Panc1 (cell line): ENCODE results near the gene MED17. TPM values are rescaled to one million over a fixed set of nuclear protein-coding genes. Genes with fewer than 3 reads are reported as not detected.

Experiments used
- ATAC-seq: fragments of 200-7000 bp; cut with Tn5 transposase; 2 replicates; pipeline ENCODE4 v1.9.1; 2020; ENCODE audit warnings: mild to moderate bottlenecking, moderate library complexity
- BruUV-seq: library from RNA; stranded (reverse); fragments of 400-500 nt; replicated peaks from 2 replicates; lab custom pipeline; 2021; lab: Mats Ljungman, UMichigan
- CTCF ChIA-PET: fragments of 300-600 bp; sonication (Branson Sonifier 250); formaldehyde crosslinking; loops from one replicate; lab custom pipeline; 2022; ENCODE audit warnings: antibody characterized with exemption; lab: Charles Lee
- POLR2A ChIA-PET: fragments of 300-600 bp; sonication (Branson Sonifier 250); formaldehyde crosslinking; loops from one replicate; lab custom pipeline; 2022; ENCODE audit warnings: antibody characterized with exemption; lab: Charles Lee
- DNase-seq: peaks from one replicate; pipeline ENCODE4 v3.0.0-alpha.2; 2010; ENCODE audit warnings: low read depth, low spot score
- H3K27ac ChIP-seq: 2 replicates; pipeline ENCODE4 v1.5.1; 2011; ENCODE audit warnings: mild to moderate bottlenecking, low read length, inconsistent platforms
- H3K27me3 ChIP-seq: fragments of 200-500 bp; sonication (Bioruptor generic); 2 replicates; pipeline ENCODE4 v1.6.0; 2014; ENCODE audit warnings: low read length, inconsistent platforms; ENCODE audit not compliant: control insufficient read depth, insufficient read depth
- H3K36me3 ChIP-seq: fragments of 200-500 bp; sonication (Bioruptor generic); 2 replicates; pipeline ENCODE4 v1.5.1; 2014; ENCODE audit warnings: inconsistent platforms, mild to moderate bottlenecking, low read length, moderate library complexity; ENCODE audit not compliant: control insufficient read depth, insufficient read depth
- H3K4me1 ChIP-seq: 2 replicates; pipeline ENCODE4 v1.5.1; 2011; ENCODE audit warnings: inconsistent platforms, mild to moderate bottlenecking, low read length, moderate library complexity; ENCODE audit not compliant: control insufficient read depth, insufficient read depth
- H3K4me3 ChIP-seq, 2 experiments: 2 replicates each; pipeline ENCODE4 v1.5.1; 2011 to 2012; ENCODE audit warnings: low read depth in 2 of 2, low read length in 2 of 2, mild to moderate bottlenecking in 2 of 2, inconsistent platforms in 1 of 2, moderate library complexity in 1 of 2
- H3K9me3 ChIP-seq: fragments of 200-500 bp; sonication (Bioruptor generic); 2 replicates; pipeline ENCODE4 v1.5.1; 2014; ENCODE audit warnings: low read depth, mild to moderate bottlenecking, inconsistent platforms, low read length, moderate library complexity; ENCODE audit not compliant: control insufficient read depth, insufficient read depth
- CTCF ChIP-seq: fragments of 450-650 bp; IDR thresholded peaks from 2 replicates; pipeline ENCODE4 v1.5.1; 2017; ENCODE audit warnings: mild to moderate bottlenecking
- POLR2AphosphoS5 ChIP-seq: IDR thresholded peaks from 2 replicates; pipeline ENCODE4 v1.6.1; 2012; ENCODE audit warnings: mild to moderate bottlenecking, low read depth, low read length, moderate library complexity
- REST ChIP-seq, 2 experiments: IDR thresholded peaks; 2 replicates each; pipeline ENCODE4 v1.6.1; 2011 to 2012; ENCODE audit warnings: low read depth in 2 of 2, control low read depth in 1 of 2, low read length in 1 of 2, mild to moderate bottlenecking in 1 of 2, moderate library complexity in 1 of 2; ENCODE audit not compliant: insufficient read depth in 1 of 2
- SIN3A ChIP-seq: IDR thresholded peaks from 2 replicates; pipeline ENCODE4 v1.6.1; 2012; ENCODE audit warnings: low read depth, mild to moderate bottlenecking, low read length, moderate library complexity, borderline replicate concordance; ENCODE audit not compliant: insufficient read depth
- TCF7L2 ChIP-seq: IDR thresholded peaks from 2 replicates; pipeline ENCODE4 v1.6.1; 2011; ENCODE audit warnings: mild to moderate bottlenecking, low read depth, low read length, inconsistent platforms
- in situ Hi-C: cut with HindIII; loops from 2 replicates; pipeline ENCODE4 v1.10.0; 2016; ENCODE audit warnings: low sequenced_read_pairs, low pct_unique_long_range_greater_than_20kb
- intact Hi-C: fragments of 100-400 bp; cut with micrococcal nuclease; formaldehyde crosslinking; loops from one replicate; pipeline ENCODE4 v1.10.0; 2022; ENCODE audit not compliant: unreplicated experiment
- total RNA-seq: library from RNA; stranded (reverse); gene quantifications from one replicate; pipeline ENCODE4 v1.2.1, GENCODE V29; 2021; ENCODE audit not compliant: unreplicated experiment

The MED17 gene
- total RNA-seq, 1 experiment from 2014 or later: 52.4 TPM

- CTCF ChIA-PET: no interaction called here
Measured at GRCh38 chr11:93735627-93736026, 48.5 kb upstream of the MED17 start.

GRCh38 chr11:93736129-93736528, 48.0 kb upstream of the MED17 start:
- ChIA-PET CTCF (no interaction called here), POLR2A (interaction anchor here (0.6 kb wide), 1 partner anchor 182 kb away, joined by 8 read pairs; no protein-coding TSS in a partner anchor)
- Histone ChIP-seq H3K27me3 (no peaks in the 10 kb centered on the region), H3K4me3 (peak overlapping the region in 1 of 2 experiments; percentile 84; a peak in 1 of 4 replicates), H3K36me3 (peaks cover 92% of the 10 kb centered on the region), H3K27ac (peak overlapping the region; percentile 48; the same call in 1 of the 2 replicates), H3K9me3 (no peaks in the 10 kb centered on the region), H3K4me1 (peaks cover 60% of the 10 kb centered on the region)
- no peak for ATAC-seq
- no TSS peak for BruUV-seq
- TF ChIP-seq CTCF: no peak
- TF ChIP-seq REST (IDR thresholded peaks at IDR 0.05; ENCODE audit: insufficient read depth in 1 of 2, low read depth in 2 of 2, low read length in 1 of 2): no peak
- TF ChIP-seq POLR2AphosphoS5: no peak
- no peak for TF ChIP-seq TCF7L2
- TF ChIP-seq SIN3A: no peak
- no peak for DNase-seq
- in situ Hi-C loops (no loop called here), intact Hi-C loops (no loop called here)

More at GRCh38 chr11:93735627-93736026, 48.5 kb upstream of the MED17 start:
- Histone ChIP-seq H3K36me3 (peaks cover 94% of the 10 kb centered on the region), H3K4me3 (peak overlapping the region in 1 of 2 experiments; percentile 84; a peak in 1 of 4 replicates), H3K27me3 (no peaks in the 10 kb centered on the region), H3K4me1 (peaks cover 63% of the 10 kb centered on the region), H3K9me3 (no peaks in the 10 kb centered on the region), H3K27ac (peak overlapping the region; percentile 48; the same call in 1 of the 2 replicates)
- DNase-seq: no peak
- BruUV-seq: no TSS peak
- intact Hi-C loops (no loop called here), in situ Hi-C loops (no loop called here)
- no peak for ATAC-seq
- TF ChIP-seq TCF7L2: no peak
- TF ChIP-seq POLR2AphosphoS5: peak; percentile 33; the same call in 1 of the 2 replicates
- POLR2A ChIA-PET: no interaction called here

DNA sequence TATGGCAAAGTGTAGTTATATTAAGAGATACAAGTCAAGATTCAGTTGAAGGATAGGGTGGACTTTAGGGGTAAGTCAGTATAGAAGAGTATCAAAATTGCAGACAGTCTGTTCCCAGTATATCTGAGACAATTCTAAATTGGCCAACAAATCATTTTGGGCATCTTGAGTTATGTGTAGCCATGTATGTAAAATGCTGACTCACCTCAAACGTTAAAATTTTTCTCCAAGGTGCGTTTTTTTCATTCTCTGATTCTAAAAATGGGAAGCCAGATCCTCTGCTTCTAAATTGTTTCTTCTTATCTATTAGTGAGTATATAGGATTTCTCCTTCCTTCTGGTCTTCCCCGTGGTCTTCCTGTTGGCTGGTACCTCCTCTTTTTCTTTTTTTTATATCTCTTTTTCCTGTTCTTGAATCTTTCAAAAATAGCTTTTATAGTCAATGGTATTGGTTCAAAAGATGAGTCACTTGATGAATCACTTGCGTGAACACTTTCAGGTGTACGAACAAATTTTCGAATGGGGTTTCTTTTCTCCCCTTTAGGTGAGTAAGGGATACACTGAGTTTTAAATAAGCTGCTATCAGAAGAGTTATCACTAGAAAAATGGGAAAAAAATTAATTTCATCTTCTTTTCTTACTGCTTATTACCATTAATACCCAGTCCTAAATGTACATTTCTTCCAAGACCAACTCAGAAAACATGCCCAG, 46.0 kb upstream of the MED17 start:
- TF ChIP-seq TCF7L2: 0 out of 2 replicates have a peak, but pooled peaks have one; percentile 26
- no peak for TF ChIP-seq REST (IDR thresholded peaks at IDR 0.05; ENCODE audit: insufficient read depth in 1 of 2, low read depth in 2 of 2, low read length in 1 of 2)
- no peak for DNase-seq
- peak overlapping the region; percentile 72 to 84 for H3K4me3 ChIP-seq
- in situ Hi-C loops: no loop called here
- POLR2A ChIA-PET: interaction anchor here (1.6 kb wide), 1 partner anchor 9 kb away, joined by 3 read pairs; no protein-coding TSS in a partner anchor
- peaks cover 72% of the 10 kb centered on the region for H3K36me3 ChIP-seq
- BruUV-seq: no TSS peak
- H3K4me1 ChIP-seq: peaks cover 52% of the 10 kb centered on the region
- CTCF ChIA-PET: no interaction called here
- H3K27me3 ChIP-seq: no peaks in the 10 kb centered on the region
- no peak for ATAC-seq
- intact Hi-C loops: no loop called here
- no peaks in the 10 kb centered on the region for H3K9me3 ChIP-seq
- H3K27ac ChIP-seq: peak overlapping the region; percentile 97
